ENCODE measurements around the gene B4GALT3.

Gene B4GALT3

GRCh38 chr1:161223805-161224694 lies 46.7 kb upstream of the B4GALT3 start:
- H3K27ac ChIP-seq, result no peak overlapping the region
- TF ChIP-seq CTCF (IDR thresholded peaks at IDR 0.05), result no peak
- DNase-seq (ENCODE audit: low spot score), result no peak
- no peak overlapping the region for H3K4me3 ChIP-seq

GRCh38 chr1:161222175-161223019 lies 45.1 kb upstream of the B4GALT3 start:
- DNase-seq (ENCODE audit: low spot score), result no peak
- H3K4me3 ChIP-seq, result no peak overlapping the region
- H3K27ac ChIP-seq, result no peak overlapping the region
- TF ChIP-seq CTCF (IDR thresholded peaks at IDR 0.05), result no peak

- DNase-seq (ENCODE audit: low spot score), result no peak
- TF ChIP-seq CTCF (IDR thresholded peaks at IDR 0.05), result no peak
- Histone ChIP-seq H3K27ac (no peak overlapping the region), H3K4me3 (no peak overlapping the region)
Observed at GRCh38 chr1:161220002-161220401, 42.7 kb upstream of the B4GALT3 start.

GRCh38 chr1:161219078-161219892 lies 42.0 kb upstream of the B4GALT3 start:
- DNase-seq (ENCODE audit: low spot score), result no peak
- no peak for TF ChIP-seq CTCF (IDR thresholded peaks at IDR 0.05)
- Histone ChIP-seq H3K27ac (no peak overlapping the region), H3K4me3 (no peak overlapping the region)

GRCh38 chr1:161218301-161219077 lies 41.2 kb upstream of the B4GALT3 start:
- H3K4me3 ChIP-seq, result peak overlapping the region; percentile 47

More at GRCh38 chr1:161218301-161219077, 41.2 kb upstream of the B4GALT3 start:
- no peak for DNase-seq (ENCODE audit: low spot score)
- peak overlapping the region in 1 of 2 donors; percentile 94 for H3K27ac ChIP-seq
- TF ChIP-seq CTCF (IDR thresholded peaks at IDR 0.05), result no peak
